GM12864 (cell line): ENCODE measurements around the gene HAPLN1.

Experiments used
- DNase-seq: peaks from one replicate; pipeline ENCODE4 v3.0.0-alpha.2; 2011; ENCODE audit warnings: low read depth
- H3K4me3 ChIP-seq: 2 replicates; pipeline ENCODE4 v1.5.1; 2011; ENCODE audit warnings: mild to moderate bottlenecking, low read depth, low read length, control low read depth
- CTCF ChIP-seq: IDR thresholded peaks from 2 replicates; pipeline ENCODE4 v1.5.1; 2011; ENCODE audit warnings: low read depth, mild to moderate bottlenecking, moderate library complexity, low read length, control low read depth, inconsistent platforms; ENCODE audit errors: missing control alignments

Gene HAPLN1

GRCh38 chr5:83718936-83719495 lies 1.6 kb downstream of the HAPLN1 start:
- no peak for TF ChIP-seq CTCF
- no peak overlapping the region for H3K4me3 ChIP-seq
- DNase-seq = no peak

GRCh38 chr5:83718195-83718825 lies 2.3 kb downstream of the HAPLN1 start:
- peak; percentile 80 for TF ChIP-seq CTCF
- peak; percentile 26 for DNase-seq
- no peak overlapping the region for H3K4me3 ChIP-seq

GRCh38 chr5:83715236-83716065 lies 5.2 kb downstream of the HAPLN1 start:
- DNase-seq = no peak
- TF ChIP-seq CTCF = no peak
- H3K4me3 ChIP-seq = no peak overlapping the region

GRCh38 chr5:83714810-83715209 lies 5.8 kb downstream of the HAPLN1 start:
- DNase-seq = no peak
- no peak for TF ChIP-seq CTCF
- no peak overlapping the region for H3K4me3 ChIP-seq

GRCh38 chr5:83711982-83712601 lies 8.6 kb downstream of the HAPLN1 start:
- peak; percentile 63 for TF ChIP-seq CTCF
- H3K4me3 ChIP-seq = no peak overlapping the region
- DNase-seq = no peak

- H3K4me3 ChIP-seq = no peak overlapping the region
- TF ChIP-seq CTCF = no peak
- DNase-seq = no peak
These were observed 10.7 kb downstream of the HAPLN1 start for GRCh38 chr5:83709973-83710372.
